Stimulated activated naive CD8-positive, alpha-beta T cell treated with anti-CD3 and anti-CD28 coated beads, Interleukin-15, amount 100 ng/mL, for 72 hours (primary cell): Measurements from ENCODE around the gene NCKAP1.
"Not testable (repeated sequence)": the region's sequence is repeated elsewhere in the genome, so short reads cannot be mapped to it uniquely, and the experiment has no call there.

Source experiments
- ATAC-seq: fragments of 150-1000 bp; cut with Tn5 transposase; 2 replicates; pipeline ENCODE4 v1.10.0; 2021; ENCODE audit warnings: mild to moderate bottlenecking, moderate library complexity
- DNase-seq, 2 donors: peaks; one replicate each; pipeline ENCODE4 v3.0.0; 2021 to 2022
- H3K27ac Mint-ChIP-seq, 2 donors: one replicate each; pipeline ENCODE4 v1.8.0; 2022; ENCODE audit warnings: mild to moderate bottlenecking in 2 of 2, mixed read lengths in 2 of 2, moderate library complexity in 2 of 2
- H3K27me3 Mint-ChIP-seq: one replicate; pipeline ENCODE4 v1.8.0; 2022; ENCODE audit warnings: mixed read lengths
- H3K4me1 Mint-ChIP-seq: one replicate; pipeline ENCODE4 v1.8.0; 2022; ENCODE audit warnings: mild to moderate bottlenecking, mixed read lengths
- H3K4me3 Mint-ChIP-seq, 2 donors: one replicate each; pipeline ENCODE4 v1.8.0; 2022; ENCODE audit warnings: mild to moderate bottlenecking in 2 of 2, mixed read lengths in 2 of 2, moderate library complexity in 1 of 2
- H3K9me3 Mint-ChIP-seq, 2 donors: one replicate each; pipeline ENCODE4 v1.8.0; 2022; ENCODE audit warnings: mixed read lengths in 2 of 2

NCKAP1 gene

DNA sequence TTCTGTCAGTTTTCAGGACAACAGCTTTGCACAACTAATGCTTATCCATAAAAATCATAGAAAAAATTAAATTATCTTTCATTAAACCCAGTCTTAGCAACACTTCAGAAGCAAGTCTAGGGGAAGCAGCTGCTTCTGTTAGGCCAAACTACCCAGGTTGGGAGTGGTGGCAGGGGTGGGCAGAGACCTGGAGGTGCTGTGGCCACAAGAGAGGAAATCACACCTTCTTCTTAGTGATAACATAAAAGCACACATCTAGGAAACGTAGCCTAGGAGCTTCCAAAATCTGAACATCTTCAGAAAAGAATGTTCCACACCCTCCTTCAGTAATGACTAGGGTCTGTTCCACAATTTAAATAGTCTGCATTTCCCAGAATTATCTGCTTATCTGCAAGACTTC, 139.5 kb downstream of the NCKAP1 start:
- no peak for DNase-seq
- Mint-ChIP-seq H3K4me3 (no peak overlapping the region), H3K27me3 (peaks cover 16% of the 10 kb centered on the region), H3K27ac (no peak overlapping the region), H3K4me1 (no peaks in the 10 kb centered on the region), H3K9me3 (no peaks in the 10 kb centered on the region)
- ATAC-seq, result no peak

DNA sequence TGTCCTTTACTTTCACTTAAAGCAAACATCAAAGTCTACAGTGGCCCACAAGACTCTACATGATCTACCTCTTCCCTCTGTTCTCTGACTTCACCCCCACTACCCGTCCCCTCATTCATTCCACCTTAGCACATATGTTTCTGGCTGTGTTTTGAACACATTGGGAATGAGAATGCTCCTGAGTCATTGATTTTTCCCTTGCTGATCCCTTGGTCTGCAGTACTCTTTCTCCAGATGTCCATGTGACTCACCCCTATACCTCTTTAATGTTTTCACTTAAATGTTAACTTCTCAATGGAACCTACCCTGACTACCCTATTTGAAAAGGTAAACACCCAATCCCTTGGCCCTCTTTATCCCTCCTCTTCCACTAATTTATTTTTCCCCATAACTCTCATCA, 141.1 kb downstream of the NCKAP1 start:
- DNase-seq (no peak), ATAC-seq (no peak)
- Mint-ChIP-seq H3K27ac (no peak overlapping the region), H3K4me3 (no peak overlapping the region), H3K4me1 (no peaks in the 10 kb centered on the region), H3K9me3 (no peaks in the 10 kb centered on the region), H3K27me3 (peaks cover 16% of the 10 kb centered on the region)

DNA sequence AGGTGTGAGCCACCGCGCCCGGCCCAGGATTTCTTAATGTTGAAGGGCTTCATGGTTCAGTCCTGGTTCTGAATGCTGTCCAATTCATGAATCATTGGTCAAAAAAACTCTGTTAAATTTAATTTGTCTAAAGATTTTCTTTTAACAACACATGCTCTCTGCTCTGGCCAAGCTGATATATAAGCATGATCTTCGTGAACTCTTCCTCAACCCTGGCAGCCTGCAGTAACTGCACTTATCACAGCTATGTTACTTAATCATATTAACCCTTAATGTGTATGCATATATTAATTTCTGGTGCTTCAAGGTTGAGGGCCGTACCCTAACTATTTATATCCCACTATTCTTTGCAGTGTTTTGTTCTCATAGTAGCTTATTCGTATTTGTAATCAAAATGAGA, 142.5 kb downstream of the NCKAP1 start:
- Mint-ChIP-seq H3K4me1 (no peaks in the 10 kb centered on the region), H3K4me3 (no peak overlapping the region), H3K27me3 (peaks cover 16% of the 10 kb centered on the region), H3K9me3 (no peaks in the 10 kb centered on the region), H3K27ac (no peak overlapping the region)
- DNase-seq (no peak), ATAC-seq (no peak)

DNA sequence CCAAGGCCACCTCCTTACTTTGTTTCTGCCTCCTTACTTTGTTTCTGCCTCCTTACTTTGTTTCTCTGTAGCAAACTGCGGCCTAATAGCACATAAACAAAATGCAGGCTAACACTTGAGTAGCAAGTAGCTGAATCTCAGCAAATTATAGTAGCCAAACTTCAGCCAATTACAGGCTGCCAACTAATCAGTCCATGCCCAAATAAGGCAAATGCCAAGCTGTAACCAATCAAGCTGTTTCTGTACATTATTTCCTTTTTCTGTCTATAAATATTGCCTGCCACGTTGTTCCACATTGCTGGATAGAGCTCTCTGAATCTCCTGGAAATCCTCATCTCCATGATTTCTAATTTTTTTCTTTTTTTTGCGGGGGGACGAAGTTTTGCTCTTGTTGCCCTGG, 143.1 kb downstream of the NCKAP1 start:
- DNase-seq (no peak), ATAC-seq (no peak)
- Mint-ChIP-seq H3K27ac (no peak overlapping the region), H3K4me1 (no peaks in the 10 kb centered on the region), H3K4me3 (no peak overlapping the region), H3K9me3 (no peaks in the 10 kb centered on the region), H3K27me3 (peaks cover 16% of the 10 kb centered on the region)

DNA sequence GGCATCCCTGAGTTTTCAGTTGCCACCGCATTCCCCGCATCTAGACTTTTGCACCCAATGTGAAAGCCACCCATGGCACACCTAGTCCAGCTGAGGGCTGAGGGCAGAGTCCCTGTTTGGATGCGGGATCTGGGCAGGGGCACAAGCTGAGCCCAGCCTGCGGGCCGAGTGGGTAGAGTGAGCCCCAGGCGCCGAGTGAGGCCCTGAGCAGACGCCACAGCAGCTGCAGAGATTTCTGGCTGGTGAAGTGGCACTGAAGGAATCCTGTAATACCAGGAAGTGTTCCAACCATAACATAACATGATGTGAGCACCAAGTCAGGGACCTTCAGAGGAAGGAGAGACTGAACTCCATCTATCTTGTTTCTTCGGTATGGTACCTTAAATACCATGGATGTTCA, 144.1 kb downstream of the NCKAP1 start:
- DNase-seq (no peak), ATAC-seq (peak; percentile 26)
- no peaks in the 10 kb centered on the region for H3K9me3 Mint-ChIP-seq
- H3K27me3 Mint-ChIP-seq, result peaks cover 16% of the 10 kb centered on the region
- H3K4me1 Mint-ChIP-seq, result no peaks in the 10 kb centered on the region
- H3K4me3 Mint-ChIP-seq, result no peak overlapping the region
- no peak overlapping the region for H3K27ac Mint-ChIP-seq

DNA sequence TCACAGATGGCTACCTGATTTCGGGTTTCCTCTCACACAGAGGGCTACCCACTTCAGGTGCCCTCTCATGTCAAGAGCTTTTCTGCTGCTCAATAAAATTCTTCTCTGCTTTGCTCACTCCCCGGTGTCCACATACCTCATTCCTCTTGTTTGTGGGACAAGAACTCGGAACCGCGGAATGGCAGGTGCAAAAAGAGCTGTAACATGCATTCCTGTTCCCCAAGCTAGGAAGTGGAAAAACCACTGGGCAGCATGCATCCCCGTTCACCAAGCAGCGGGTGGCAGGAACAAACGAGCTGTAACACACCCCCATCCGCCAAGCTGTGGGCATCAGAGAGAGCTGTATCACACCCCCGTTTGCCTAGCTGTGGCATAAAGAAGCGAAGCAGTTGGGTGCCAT, 144.6 kb downstream of the NCKAP1 start:
- H3K9me3 Mint-ChIP-seq, result no peaks in the 10 kb centered on the region
- H3K27ac Mint-ChIP-seq, result no peak overlapping the region
- H3K4me3 Mint-ChIP-seq, result no peak overlapping the region
- no peaks in the 10 kb centered on the region for H3K4me1 Mint-ChIP-seq
- ATAC-seq (no peak), DNase-seq (no peak)
- H3K27me3 Mint-ChIP-seq, result peaks cover 17% of the 10 kb centered on the region

DNA sequence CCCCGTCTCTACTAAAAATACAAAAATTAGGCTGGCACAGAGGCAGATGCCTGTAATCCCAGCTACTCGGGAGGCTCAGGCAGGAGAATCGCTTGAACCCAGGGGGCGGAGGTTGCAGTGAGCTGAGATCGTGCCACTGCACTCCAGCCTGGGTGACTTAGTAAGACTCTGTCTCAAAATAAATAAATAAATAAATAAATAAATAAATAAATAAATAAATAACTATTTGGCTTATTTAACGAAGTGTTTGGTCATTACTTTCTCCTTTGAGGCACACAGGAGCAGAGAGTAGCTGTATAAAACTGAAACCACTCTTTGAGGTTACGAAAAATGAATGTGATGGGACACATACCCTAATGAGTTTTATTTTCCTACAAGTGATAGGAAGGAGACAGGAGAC, 145.2 kb downstream of the NCKAP1 start:
- ATAC-seq, H3K9me3 Mint-ChIP-seq, H3K27ac Mint-ChIP-seq, H3K4me1 Mint-ChIP-seq, H3K4me3 Mint-ChIP-seq, DNase-seq: not testable (repeated sequence)
- H3K27me3 Mint-ChIP-seq, result peaks cover 24% of the 10 kb centered on the region

DNA sequence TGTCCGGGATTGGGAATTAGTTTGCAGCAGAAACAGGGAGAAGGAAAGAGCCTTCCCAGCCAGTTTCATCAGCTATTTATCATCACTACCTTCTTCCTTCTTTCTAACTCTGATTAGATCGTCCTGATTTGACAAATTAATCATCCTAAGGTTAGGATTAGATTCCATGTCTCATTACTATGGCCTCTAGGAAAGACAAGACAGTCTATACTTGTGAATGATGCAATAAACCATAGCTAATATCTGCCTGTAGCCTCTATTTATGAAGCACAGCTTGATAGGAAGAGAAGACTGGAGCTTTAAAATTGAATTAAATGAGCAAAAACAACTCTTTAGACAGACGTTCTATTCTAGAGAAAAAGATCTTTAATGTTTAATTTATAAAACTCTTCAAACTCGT, 146.6 kb downstream of the NCKAP1 start:
- Mint-ChIP-seq H3K9me3 (no peaks in the 10 kb centered on the region), H3K27me3 (peaks cover 13% of the 10 kb centered on the region), H3K4me1 (no peaks in the 10 kb centered on the region), H3K27ac (no peak overlapping the region), H3K4me3 (no peak overlapping the region)
- ATAC-seq (no peak), DNase-seq (no peak)

DNA sequence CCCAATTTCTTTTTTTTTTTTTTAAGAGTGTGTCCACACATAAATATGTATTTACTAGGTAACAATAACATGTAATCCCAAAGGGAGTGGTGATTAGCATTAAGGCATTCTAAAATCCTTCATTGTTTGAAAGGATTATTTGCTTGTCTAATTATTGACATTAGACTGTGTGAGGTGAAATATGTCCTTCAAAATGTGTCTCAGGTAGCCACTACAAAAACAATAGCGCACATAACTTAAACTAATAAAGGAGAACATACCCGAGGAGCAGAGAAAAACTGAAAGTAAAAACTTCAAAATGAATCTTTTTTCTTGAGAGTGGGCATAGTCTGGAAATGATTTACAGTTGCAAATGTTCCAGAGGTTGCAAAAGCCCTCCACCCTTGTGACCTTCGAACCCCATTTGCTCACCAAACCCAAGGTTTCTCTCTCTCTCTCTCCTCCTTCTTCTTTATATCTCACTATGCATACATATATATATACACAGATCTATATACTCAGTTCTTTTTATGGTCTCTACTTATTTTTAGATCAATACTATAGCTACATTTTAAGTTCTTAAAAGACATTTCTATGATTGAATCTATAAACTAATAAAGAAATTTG, 147.4 kb downstream of the NCKAP1 start:
- Mint-ChIP-seq H3K9me3 (no peaks in the 10 kb centered on the region), H3K27me3 (peaks cover 8% of the 10 kb centered on the region), H3K4me1 (no peaks in the 10 kb centered on the region), H3K4me3 (no peak overlapping the region), H3K27ac (no peak overlapping the region)
- no peak for ATAC-seq
- DNase-seq, result no peak

DNA sequence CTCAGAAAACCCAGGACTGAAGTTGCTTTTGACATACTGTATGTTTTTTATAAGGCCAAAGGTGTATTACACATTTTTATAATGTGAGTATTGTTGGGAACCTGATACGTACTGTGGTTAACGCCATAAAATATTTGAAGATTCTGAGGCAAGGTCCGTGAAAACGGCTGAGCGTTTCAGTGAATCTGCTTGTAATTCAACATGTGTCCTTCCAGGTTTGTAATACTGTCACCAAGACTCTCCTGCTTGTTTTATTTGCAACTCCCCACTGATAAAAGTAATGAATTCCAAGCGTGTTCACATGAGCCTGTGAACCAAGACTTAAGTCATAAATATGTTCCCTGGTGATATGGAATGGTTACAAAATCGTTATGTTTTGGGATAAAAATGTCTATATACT, 148.0 kb downstream of the NCKAP1 start:
- no peaks in the 10 kb centered on the region for H3K9me3 Mint-ChIP-seq
- no peak for ATAC-seq
- H3K27me3 Mint-ChIP-seq, result peaks cover 8% of the 10 kb centered on the region

DNA sequence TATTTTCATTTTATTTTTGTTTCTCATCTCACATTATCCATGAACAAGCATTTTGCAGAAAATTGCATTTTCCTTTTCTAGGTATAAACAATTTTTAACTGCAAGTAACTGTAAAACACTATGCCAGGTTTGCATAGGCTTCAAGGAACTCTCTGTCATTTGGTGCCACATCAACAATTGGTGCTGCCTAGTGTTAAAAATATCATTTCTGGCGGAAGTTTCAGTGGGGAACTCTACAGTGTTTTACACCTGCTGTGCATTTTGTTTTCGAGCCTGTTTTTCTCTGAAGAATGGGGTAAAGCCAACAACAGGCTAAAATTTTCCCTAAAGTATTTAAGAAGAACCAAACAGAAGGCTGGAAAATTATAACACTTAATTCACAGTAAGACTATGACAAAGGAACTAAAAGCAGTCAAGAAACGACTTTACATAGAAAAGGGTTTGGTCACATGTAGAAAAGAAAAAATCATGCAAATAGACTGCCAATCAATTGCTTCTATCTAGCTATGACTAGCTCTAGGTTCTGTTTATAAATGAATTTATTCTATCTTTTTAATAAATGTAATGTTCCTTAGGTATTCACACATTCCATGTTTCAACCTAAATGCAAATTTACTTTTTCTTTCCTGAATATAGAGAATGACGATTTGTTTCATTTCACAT, 150.4 kb downstream of the NCKAP1 start:
- Mint-ChIP-seq H3K27me3 (peaks cover 8% of the 10 kb centered on the region), H3K27ac (no peak overlapping the region), H3K4me1 (no peaks in the 10 kb centered on the region), H3K9me3 (no peaks in the 10 kb centered on the region), H3K4me3 (no peak overlapping the region)
- no peak for ATAC-seq
- DNase-seq, result no peak

More for the DNA sequence above, 148.0 kb downstream of the NCKAP1 start:
- no peak for DNase-seq
- Mint-ChIP-seq H3K27ac (no peak overlapping the region), H3K4me1 (no peaks in the 10 kb centered on the region), H3K4me3 (no peak overlapping the region)

DNA sequence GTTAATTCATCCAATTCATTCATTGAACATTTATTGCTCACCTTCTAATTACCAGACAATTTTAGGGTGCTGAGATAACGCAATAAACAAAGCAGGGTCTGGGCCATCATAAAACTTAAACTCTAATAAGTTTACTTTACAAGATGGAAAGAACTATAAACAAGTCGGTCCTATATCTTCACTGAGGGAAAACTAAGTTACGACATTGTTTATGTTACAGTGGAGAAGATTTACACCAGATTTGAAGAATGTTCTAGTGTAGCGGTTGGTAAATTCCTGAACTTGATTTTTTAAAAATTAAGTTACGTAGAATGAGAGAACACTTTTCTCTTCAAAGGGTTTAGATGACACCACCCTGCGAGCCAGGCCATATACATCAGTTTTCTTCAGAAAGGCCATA, 151.2 kb downstream of the NCKAP1 start:
- Mint-ChIP-seq H3K27ac (no peak overlapping the region), H3K4me3 (no peak overlapping the region), H3K4me1 (no peaks in the 10 kb centered on the region), H3K9me3 (no peaks in the 10 kb centered on the region), H3K27me3 (peaks cover 8% of the 10 kb centered on the region)
- ATAC-seq, result no peak
- DNase-seq, result no peak

DNA sequence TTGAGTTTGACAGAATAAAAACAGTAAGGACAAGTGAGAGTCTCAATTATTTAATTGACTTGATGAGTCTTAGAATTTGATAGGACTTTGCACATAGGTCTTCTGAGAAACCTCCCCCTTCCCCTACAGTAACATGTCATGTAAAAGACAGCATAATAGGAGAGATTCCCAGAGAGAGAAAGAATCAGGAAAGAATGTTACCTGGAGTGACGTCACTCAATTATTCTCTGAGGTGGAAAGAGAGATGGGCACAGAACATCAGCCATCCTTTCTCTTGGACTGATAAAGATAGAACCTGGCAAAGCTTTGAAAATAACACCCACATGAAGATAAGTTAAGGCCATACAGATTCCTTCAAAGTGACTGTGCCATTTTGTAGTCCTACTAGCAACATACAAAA, 152.5 kb downstream of the NCKAP1 start:
- Mint-ChIP-seq H3K4me1 (no peaks in the 10 kb centered on the region), H3K4me3 (no peak overlapping the region), H3K27ac (no peak overlapping the region), H3K9me3 (no peaks in the 10 kb centered on the region), H3K27me3 (peaks cover 8% of the 10 kb centered on the region)
- DNase-seq (no peak), ATAC-seq (no peak)

DNA sequence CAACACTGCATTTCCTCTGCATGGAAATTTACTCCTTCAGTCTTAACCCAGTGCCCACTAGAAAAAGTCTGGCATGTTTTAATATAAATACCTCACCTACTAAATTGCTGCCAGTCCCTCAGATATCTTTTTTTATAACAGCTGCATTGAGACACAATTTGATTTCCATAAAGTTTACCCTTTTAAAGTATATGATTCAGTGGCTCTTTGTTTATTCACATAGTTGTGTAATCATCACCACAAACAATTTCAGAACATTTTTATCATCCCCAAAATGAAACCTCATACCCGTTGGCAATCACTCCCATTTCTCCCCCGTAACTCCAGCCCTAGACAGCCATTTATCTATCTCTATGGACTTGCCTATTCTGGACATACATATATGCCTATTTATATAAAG, 154.8 kb downstream of the NCKAP1 start:
- no peak overlapping the region for H3K27ac Mint-ChIP-seq
- DNase-seq, result no peak
- peaks cover 4% of the 10 kb centered on the region for H3K27me3 Mint-ChIP-seq
- H3K4me3 Mint-ChIP-seq, result no peak overlapping the region
- no peaks in the 10 kb centered on the region for H3K4me1 Mint-ChIP-seq
- ATAC-seq, result no peak
- H3K9me3 Mint-ChIP-seq, result peaks cover 7 to 14% of the 10 kb centered on the region in 2 donors

DNA sequence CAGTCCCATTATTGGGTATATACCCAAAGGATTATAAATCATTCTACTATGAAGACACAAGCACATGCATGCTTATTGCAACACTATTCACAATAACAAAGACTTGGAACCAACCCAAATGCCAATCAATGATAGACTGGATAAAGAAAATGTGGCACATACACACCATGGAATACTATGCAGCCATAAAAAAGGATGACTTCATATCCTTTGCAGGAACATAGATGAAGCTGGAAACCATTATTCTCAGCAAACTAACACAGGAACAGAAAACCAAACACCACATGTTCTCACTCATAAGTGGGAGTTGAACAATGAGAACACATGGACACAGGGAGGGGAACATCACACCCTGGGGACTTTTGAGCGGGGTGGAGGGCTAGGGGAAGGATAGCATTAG, 158.2 kb downstream of the NCKAP1 start:
- not testable (repeated sequence) for H3K27me3 Mint-ChIP-seq, H3K4me1 Mint-ChIP-seq, H3K27ac Mint-ChIP-seq, DNase-seq, ATAC-seq, H3K4me3 Mint-ChIP-seq
- peaks cover 15 to 30% of the 10 kb centered on the region in 2 donors for H3K9me3 Mint-ChIP-seq

DNA sequence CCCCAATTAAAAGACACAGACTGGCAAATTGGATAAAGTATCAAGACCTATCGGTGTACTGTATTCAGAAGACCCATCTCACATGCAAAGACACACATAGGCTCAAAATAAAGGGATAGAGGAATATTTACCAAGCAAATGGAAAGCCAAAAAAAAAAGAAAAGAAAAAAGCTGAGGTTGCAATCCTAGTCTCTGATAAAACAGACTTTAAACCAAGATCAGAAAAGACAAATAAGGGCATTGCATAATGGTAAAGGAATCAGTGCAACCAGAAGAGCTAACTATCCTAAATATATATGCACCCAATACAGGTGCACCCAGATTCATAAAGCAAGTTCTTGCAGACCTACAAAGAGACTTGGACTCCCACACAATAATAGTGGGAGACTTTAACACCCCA, 161.6 kb downstream of the NCKAP1 start:
- not testable (repeated sequence) for H3K4me3 Mint-ChIP-seq, H3K27ac Mint-ChIP-seq, ATAC-seq, H3K4me1 Mint-ChIP-seq, DNase-seq
- Mint-ChIP-seq H3K27me3 (peaks cover 16% of the 10 kb centered on the region), H3K9me3 (peaks cover 21 to 30% of the 10 kb centered on the region in 2 donors)

DNA sequence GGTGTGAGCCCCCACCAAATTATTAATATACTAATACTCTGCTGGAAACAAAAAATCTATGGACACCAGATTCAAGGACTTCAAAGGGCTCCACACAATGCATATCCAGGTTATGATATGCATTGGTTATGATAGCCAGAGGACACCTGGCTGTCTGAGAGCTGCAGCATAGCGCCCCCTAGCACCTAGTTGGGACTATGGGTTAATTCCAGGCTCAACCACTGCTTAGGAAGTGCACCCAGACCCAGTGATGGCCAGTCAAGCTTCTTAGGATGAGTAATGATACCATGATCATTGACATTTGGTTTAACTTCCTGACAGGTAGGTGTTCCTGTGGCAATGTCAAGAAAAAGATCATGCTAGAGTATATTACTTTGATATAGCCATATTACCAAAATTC, 168.0 kb downstream of the NCKAP1 start:
- Mint-ChIP-seq H3K27ac (no peak overlapping the region), H3K4me1 (peaks cover 22% of the 10 kb centered on the region), H3K9me3 (peaks cover 0 to 7% of the 10 kb centered on the region in 2 donors), H3K27me3 (peaks cover 72% of the 10 kb centered on the region), H3K4me3 (no peak overlapping the region)
- DNase-seq (peak in 1 of 2 donors; percentile 12), ATAC-seq (no peak)
